Muscle of leg (tissue), 11 donors: ENCODE results near the gene NUDT2. TPM values are rescaled to one million over a fixed set of nuclear protein-coding genes. Genes with fewer than 3 reads are reported as not detected.

Source experiments
- DNase-seq: peaks from one replicate; pipeline ENCODE4 v3.0.0; 2013
- H3K27ac ChIP-seq: one replicate; pipeline ENCODE4 v1.5.1; 2013; ENCODE audit warnings: mild to moderate bottlenecking, low read length, control low read depth
- H3K27me3 ChIP-seq: one replicate; pipeline ENCODE4 v1.6.1; 2013; ENCODE audit warnings: low read length; ENCODE audit not compliant: control insufficient read depth, insufficient read depth
- H3K36me3 ChIP-seq: one replicate; pipeline ENCODE4 v1.6.1; 2013; ENCODE audit warnings: low read length; ENCODE audit not compliant: control insufficient read depth, insufficient read depth
- H3K4me1 ChIP-seq: one replicate; pipeline ENCODE4 v1.6.1; 2013; ENCODE audit warnings: low read length; ENCODE audit not compliant: control insufficient read depth, insufficient read depth
- H3K4me3 ChIP-seq: one replicate; pipeline ENCODE4 v1.5.1; 2013; ENCODE audit warnings: low read length, control low read depth
- H3K9me3 ChIP-seq: replicated peaks from 2 replicates; pipeline ENCODE4 v1.6.1; 2013; ENCODE audit warnings: low read depth, low read length; ENCODE audit not compliant: control insufficient read depth
- WGBS: methylation state at CpG from one replicate; pipeline ENCODE4 v1.1.5; 2013; ENCODE audit warnings: missing lambda C conversion rate; ENCODE audit not compliant: insufficient coverage; 5-methylcytosine and 5-hydroxymethylcytosine counted together
- polyA plus RNA-seq, 8 donors: library from polyadenylated mRNA; unstranded; fragments of 120-200 nt; gene quantifications; one replicate each; pipeline versions ENCODE4 v1.2.1 to v1.2.3, GENCODE V29; 2013; ENCODE audit warnings: inconsistent platforms in 1 of 8, low replicate concordance in 1 of 8; ENCODE audit not compliant: insufficient read length in 8 of 8, insufficient read depth in 1 of 8
- total RNA-seq: library from RNA; stranded (reverse); fragments of 120-200 nt; gene quantifications from one replicate; pipeline ENCODE4 v1.2.4, GENCODE V29; 2013

The NUDT2 gene
- total and polyA plus RNA-seq, 9 donors: 22.1 to 31.5 (median 26.8) TPM

DNA sequence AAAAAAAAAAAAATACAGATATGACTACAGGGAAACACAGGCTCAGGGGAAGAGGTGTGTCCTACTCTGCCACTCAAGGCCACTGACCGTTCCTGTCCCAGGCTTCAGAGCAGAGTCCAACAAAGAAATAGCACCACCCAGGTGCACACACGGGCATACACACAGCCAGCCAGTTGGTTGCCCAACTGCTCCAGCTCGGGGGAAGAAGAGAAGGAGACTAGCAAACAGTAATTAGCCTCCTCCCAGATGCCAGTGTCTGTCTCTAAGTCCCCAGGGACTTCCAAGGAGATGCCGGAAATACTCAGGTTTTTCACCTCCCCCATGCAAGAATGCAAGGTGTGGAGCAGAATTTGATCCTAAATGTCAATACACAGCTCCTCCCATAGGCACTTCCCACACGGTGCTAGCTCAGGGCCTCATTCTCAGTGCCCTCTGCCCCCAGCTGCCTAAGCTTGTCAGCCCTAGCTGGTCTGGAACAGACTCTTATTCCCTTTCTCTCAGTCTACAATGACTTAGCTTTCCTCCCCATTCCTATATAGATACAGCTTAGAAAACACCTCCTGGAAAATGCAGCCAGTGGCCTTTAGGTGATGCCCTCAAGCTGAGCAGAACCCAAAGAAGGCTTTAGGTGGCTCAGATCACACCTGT is 45.7 kb downstream of the NUDT2 start:
- Histone ChIP-seq H3K27me3 (peaks cover 52% of the 10 kb centered on the region), H3K4me1 (peaks cover 50% of the 10 kb centered on the region)
- 14% methylated on average over 1 of the region's 5 CpGs for WGBS

DNA sequence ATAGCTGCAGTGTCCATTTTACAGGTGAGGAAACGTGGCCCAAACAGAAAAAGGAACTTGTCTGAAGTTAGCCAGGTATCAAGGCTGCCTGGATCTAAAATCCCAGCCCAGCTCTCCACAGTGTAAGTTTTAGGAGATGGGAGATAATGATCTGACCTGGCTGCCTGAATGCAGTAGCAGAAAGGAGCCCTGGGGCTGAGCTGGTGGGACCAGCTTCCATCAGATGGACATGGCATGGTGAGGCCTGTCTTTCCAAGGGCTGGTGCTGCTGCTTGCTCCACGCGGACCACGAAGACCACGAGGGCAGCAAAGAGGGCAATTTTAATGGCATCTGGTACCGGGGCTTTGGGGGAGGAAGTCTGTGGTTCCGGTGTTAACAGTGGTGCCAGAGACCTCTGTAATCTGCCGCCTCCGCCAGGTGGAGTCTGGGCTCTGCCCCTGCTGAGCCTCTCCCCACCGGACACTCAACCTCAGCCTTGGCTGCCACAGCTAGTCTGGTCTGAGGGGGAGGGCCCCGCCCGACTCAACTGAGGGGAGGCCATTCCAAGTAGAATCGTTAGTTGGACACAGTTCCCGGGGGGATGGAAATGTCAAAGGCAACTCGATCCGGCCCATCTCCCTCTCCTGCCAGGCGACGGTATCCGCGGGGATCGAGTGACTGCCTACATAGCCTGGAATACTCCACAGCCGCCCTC is 46.7 kb downstream of the NUDT2 start:
- DNase-seq: peak; percentile 67
- H3K9me3 ChIP-seq: peaks cover 2% of the 10 kb centered on the region
- WGBS: 6% methylated on average over 14 of the region's 22 CpGs
- peak overlapping the region; percentile 84 for H3K27ac ChIP-seq
- peaks cover 49% of the 10 kb centered on the region for H3K4me1 ChIP-seq
- peaks cover 15% of the 10 kb centered on the region for H3K36me3 ChIP-seq
- peak overlapping the region; percentile 79 for H3K4me3 ChIP-seq
- peaks cover 53% of the 10 kb centered on the region for H3K27me3 ChIP-seq

More for the DNA sequence above, 45.7 kb downstream of the NUDT2 start:
- no peak for DNase-seq
- peaks cover 2% of the 10 kb centered on the region for H3K9me3 ChIP-seq
- H3K36me3 ChIP-seq: peaks cover 15% of the 10 kb centered on the region
- no peak overlapping the region for H3K27ac ChIP-seq
- H3K4me3 ChIP-seq: no peak overlapping the region

DNA sequence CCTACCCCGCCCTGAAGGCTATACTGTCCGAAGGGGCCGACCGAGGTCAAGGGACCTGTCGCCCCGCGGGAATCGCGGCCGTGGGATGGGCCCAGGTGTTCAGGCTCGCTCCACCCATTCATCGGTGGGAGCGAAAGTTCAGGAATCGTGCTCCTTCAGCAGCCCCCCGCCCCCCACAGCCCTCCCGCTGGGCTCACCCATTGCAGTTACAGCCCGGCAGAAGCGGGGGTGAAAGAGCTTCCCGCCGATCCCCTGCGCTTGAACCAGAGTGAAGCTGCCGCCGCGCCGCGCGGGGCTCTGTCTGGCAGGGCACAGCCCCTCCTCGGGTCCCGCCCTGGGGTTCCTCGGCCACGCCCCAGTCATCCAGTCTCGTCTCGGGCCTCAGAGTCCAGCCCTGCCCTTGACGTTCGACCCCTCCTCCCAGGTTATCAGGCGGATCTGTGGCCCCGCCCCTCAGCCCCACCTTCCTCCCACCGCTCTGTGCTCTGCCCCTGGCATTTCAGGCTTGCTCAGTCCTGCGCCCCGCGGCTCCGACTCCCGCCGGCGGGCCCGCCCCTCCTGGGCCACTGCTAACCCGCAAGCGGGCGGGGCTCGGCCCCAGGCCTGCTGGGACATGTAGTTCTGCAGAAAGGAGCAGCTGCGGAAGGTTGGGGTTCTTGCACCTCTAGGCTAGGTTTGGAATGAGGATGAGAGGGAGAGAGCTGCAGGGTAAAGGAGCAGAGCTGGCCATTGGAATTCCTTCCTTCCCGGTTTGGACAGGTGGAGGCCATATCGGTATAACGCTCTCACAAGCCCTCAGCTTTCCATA is 47.4 kb downstream of the NUDT2 start, which contains the start of gene MYORG:
Gene MYORG, minus strand, starts transcription at position 303 of the 808 bp plus-strand sequence. CDS start 3,955 bp downstream, outside the sequence.
- Histone ChIP-seq H3K4me1 (peaks cover 47% of the 10 kb centered on the region), H3K36me3 (peaks cover 8% of the 10 kb centered on the region), H3K9me3 (peaks cover 2% of the 10 kb centered on the region), H3K27me3 (peaks cover 53% of the 10 kb centered on the region), H3K4me3 (peak within 1 kb of the TSS; percentile 79), H3K27ac (peak within 1 kb of the TSS; percentile 84)
- WGBS: under 1% methylated on average over 39 of the region's 54 CpGs
- DNase-seq: peak; percentile 92

DNA sequence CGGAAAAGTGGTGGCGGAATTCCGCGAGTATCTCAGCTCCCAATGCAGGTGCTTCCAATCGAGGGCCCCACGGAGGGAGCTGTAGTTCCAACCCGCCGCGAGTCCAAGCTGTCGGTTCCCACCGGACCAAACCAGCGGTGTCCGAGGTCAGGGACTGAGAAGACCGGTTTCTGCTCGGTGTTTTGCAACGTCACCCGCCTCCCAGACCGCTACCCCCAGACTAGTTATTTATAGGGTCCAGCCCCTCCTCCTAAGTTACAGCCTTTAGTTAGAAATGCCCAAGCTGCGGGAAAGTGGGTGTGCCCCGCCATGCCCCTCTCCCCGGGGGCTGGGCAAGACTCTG is 48.0 kb downstream of the NUDT2 start:
- Histone ChIP-seq H3K27me3 (peaks cover 51% of the 10 kb centered on the region), H3K27ac (peak overlapping the region; percentile 62)
- WGBS: 2% methylated on average over 14 of the region's 21 CpGs

GRCh38 chr9:34378376-34379060 is 49.1 kb downstream of the NUDT2 start:
- Histone ChIP-seq H3K27me3 (peaks cover 44% of the 10 kb centered on the region), H3K4me3 (no peak overlapping the region), H3K36me3 (no peaks in the 10 kb centered on the region), H3K4me1 (peaks cover 44% of the 10 kb centered on the region), H3K9me3 (no peaks in the 10 kb centered on the region), H3K27ac (no peak overlapping the region)
- 86% methylated on average over 3 of the region's 3 CpGs for WGBS
- DNase-seq: no peak

More for the DNA sequence above, 48.0 kb downstream of the NUDT2 start:
- Histone ChIP-seq H3K4me3 (peak overlapping the region; percentile 79), H3K9me3 (peaks cover under 1% of the 10 kb centered on the region), H3K36me3 (peaks cover 2% of the 10 kb centered on the region), H3K4me1 (peaks cover 45% of the 10 kb centered on the region)
- peak; percentile 37 for DNase-seq

DNA sequence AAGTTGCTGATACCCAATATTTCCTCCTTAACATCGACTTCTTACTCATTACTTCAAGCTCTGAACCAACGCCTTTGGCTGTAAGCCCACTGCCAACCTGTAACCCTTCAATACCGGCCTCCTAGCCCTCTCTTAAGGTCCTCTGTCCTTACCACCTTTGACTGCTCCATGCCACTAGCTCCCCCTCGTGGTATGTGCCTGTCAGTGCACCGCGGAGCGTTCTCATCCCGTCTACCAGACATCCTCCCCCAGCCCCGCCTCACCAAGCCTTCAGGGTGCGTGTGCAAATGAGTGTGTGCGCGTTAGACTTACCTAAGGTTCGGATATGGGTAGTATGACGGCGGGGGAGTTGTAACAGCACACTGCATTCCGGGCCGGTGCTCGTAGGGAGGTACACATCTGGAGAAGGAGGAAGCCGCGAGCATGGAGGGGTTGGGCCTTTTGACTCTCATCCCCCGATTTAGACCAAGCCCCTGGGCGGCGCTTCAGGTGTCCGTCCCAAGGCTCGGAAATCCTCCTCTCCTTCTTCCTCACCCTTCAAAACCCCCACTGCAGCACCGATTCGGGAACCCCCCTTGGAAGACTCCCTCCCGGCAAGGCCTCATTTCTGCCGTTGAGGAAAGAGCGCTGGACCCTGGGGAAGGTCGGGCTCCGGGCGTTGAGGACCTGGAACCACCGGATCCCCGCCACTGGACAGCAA is 50.1 kb downstream of the NUDT2 start:
- H3K27ac ChIP-seq: no peak overlapping the region
- 1% methylated on average over 18 of the region's 35 CpGs for WGBS

DNA sequence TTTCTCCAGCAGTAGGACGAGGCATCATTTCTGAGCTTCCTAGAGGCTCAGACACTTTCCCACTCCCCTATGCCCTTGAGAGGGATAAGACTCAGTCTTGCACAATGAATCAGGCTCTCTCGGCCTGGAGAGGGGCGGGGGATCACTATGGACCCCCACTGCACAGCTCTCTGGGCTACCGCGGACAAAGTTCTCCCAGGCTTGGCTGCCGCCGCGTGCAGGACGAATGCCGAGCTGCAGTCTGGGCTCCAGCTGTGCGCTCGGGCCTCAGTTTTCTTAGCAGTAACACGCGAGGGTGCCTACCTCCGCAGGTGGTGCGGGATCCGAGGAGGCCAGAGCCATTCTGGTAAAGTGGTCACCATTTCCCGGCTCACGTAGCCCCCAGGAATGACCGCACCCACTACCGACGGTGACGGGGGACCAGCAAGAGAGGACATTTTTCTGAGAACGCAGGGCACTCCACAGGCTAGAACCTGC is 50.7 kb downstream of the NUDT2 start:
- 5% methylated on average over 24 of the region's 24 CpGs for WGBS
- no peaks in the 10 kb centered on the region for H3K36me3 ChIP-seq
- peaks cover 38% of the 10 kb centered on the region for H3K27me3 ChIP-seq
- peaks cover 41% of the 10 kb centered on the region for H3K4me1 ChIP-seq
- H3K4me3 ChIP-seq: peak overlapping the region; percentile 58
- DNase-seq: peak; percentile 32
- no peaks in the 10 kb centered on the region for H3K9me3 ChIP-seq
- no peak overlapping the region for H3K27ac ChIP-seq

More for the DNA sequence above, 50.1 kb downstream of the NUDT2 start:
- H3K4me1 ChIP-seq: peaks cover 44% of the 10 kb centered on the region
- no peaks in the 10 kb centered on the region for H3K36me3 ChIP-seq
- H3K9me3 ChIP-seq: no peaks in the 10 kb centered on the region
- DNase-seq: peak; percentile 90
- H3K4me3 ChIP-seq: peak overlapping the region; percentile 40
- peaks cover 40% of the 10 kb centered on the region for H3K27me3 ChIP-seq

- no peak overlapping the region for H3K27ac ChIP-seq
Observed at GRCh38 chr9:34380511-34381315, 51.3 kb downstream of the NUDT2 start.

More at GRCh38 chr9:34380511-34381315, 51.3 kb downstream of the NUDT2 start:
- 2% methylated on average over 51 of the region's 59 CpGs for WGBS
- DNase-seq: peak; percentile 82
- no peaks in the 10 kb centered on the region for H3K9me3 ChIP-seq
- H3K4me3 ChIP-seq: peak overlapping the region; percentile 58
- no peaks in the 10 kb centered on the region for H3K36me3 ChIP-seq
- peaks cover 38% of the 10 kb centered on the region for H3K27me3 ChIP-seq
- H3K4me1 ChIP-seq: peaks cover 34% of the 10 kb centered on the region
